Naive thymus-derived CD4-positive, alpha-beta T cell (primary cell): ENCODE results near the gene TIMP4. TPM values are rescaled to one million over a fixed set of nuclear protein-coding genes. Genes with fewer than 3 reads are reported as not detected.

Experiments used
- ATAC-seq: fragments of 150-1000 bp; cut with Tn5 transposase; 2 replicates; pipeline ENCODE4 v1.10.0; 2021; ENCODE audit warnings: mild to moderate bottlenecking, moderate library complexity
- CTCF ChIA-PET: fragments of 350-600 bp; sonication (Branson Sonifier 250); formaldehyde crosslinking; loops from one replicate; lab custom pipeline; 2021; ENCODE audit warnings: antibody characterized with exemption; lab: Charles Lee
- POLR2A ChIA-PET: fragments of 350-600 bp; sonication (Branson Sonifier 250); formaldehyde crosslinking; loops from one replicate; lab custom pipeline; 2021; ENCODE audit warnings: antibody characterized with exemption, inconsistent platforms; lab: Charles Lee
- DNase-seq, 9 donors: peaks; one replicate each; pipeline versions ENCODE4 v3.0.0 to v3.0.0-alpha.2; 2020 to 2022; ENCODE audit warnings: mixed read lengths in 1 of 9
- H3K27ac ChIP-seq: one replicate; pipeline ENCODE4 v1.7.0; 2013; ENCODE audit warnings: mild to moderate bottlenecking, low read depth, low read length, moderate library complexity
- H3K27me3 ChIP-seq, 2 donors: one replicate each; pipeline ENCODE4 v1.7.0; 2013; ENCODE audit warnings: low read length in 2 of 2, mild to moderate bottlenecking in 2 of 2, moderate library complexity in 2 of 2; ENCODE audit not compliant: control insufficient read depth in 2 of 2, insufficient read depth in 2 of 2
- H3K36me3 ChIP-seq, 3 experiments: 1 replicate in 2 of 3; 2 replicates in 1 of 3; pipeline ENCODE4 v1.7.0; 2013; ENCODE audit warnings: low read length in 3 of 3, mild to moderate bottlenecking in 3 of 3, moderate library complexity in 1 of 3; ENCODE audit not compliant: insufficient read depth in 3 of 3, control insufficient read depth in 2 of 3
- H3K4me1 ChIP-seq, 2 donors: one replicate each; pipeline ENCODE4 v1.7.0; 2013; ENCODE audit warnings: low read length in 2 of 2, mild to moderate bottlenecking in 2 of 2, moderate library complexity in 1 of 2; ENCODE audit not compliant: control insufficient read depth in 2 of 2, insufficient read depth in 2 of 2
- H3K4me3 ChIP-seq: 2 replicates; pipeline ENCODE4 v1.7.0; 2013; ENCODE audit warnings: mild to moderate bottlenecking, low read length
- H3K9me3 ChIP-seq, 3 experiments: 1 replicate in 2 of 3; 2 replicates in 1 of 3; pipeline ENCODE4 v1.7.0; 2013; ENCODE audit warnings: low read length in 3 of 3; ENCODE audit not compliant: control insufficient read depth in 2 of 3
- H3K27ac Mint-ChIP-seq, 9 donors: one replicate each; pipeline ENCODE4 v1.8.0; 2020 to 2022; ENCODE audit warnings: mixed read lengths in 9 of 9, mild to moderate bottlenecking in 8 of 9, moderate library complexity in 5 of 9, inconsistent platforms in 2 of 9
- H3K27me3 Mint-ChIP-seq, 5 donors: one replicate each; pipeline ENCODE4 v1.8.0; 2021 to 2022; ENCODE audit warnings: mixed read lengths in 5 of 5, mild to moderate bottlenecking in 1 of 5
- H3K36me3 Mint-ChIP-seq, 5 donors: one replicate each; pipeline ENCODE4 v1.8.0; 2020 to 2022; ENCODE audit warnings: mixed read lengths in 5 of 5, mild to moderate bottlenecking in 3 of 5, inconsistent platforms in 1 of 5
- H3K4me1 Mint-ChIP-seq, 7 donors: one replicate each; pipeline ENCODE4 v1.8.0; 2020 to 2022; ENCODE audit warnings: mixed read lengths in 7 of 7, mild to moderate bottlenecking in 3 of 7, inconsistent platforms in 1 of 7
- H3K4me3 Mint-ChIP-seq, 10 donors: one replicate each; pipeline ENCODE4 v1.8.0; 2020 to 2022; ENCODE audit warnings: mild to moderate bottlenecking in 10 of 10, mixed read lengths in 10 of 10, moderate library complexity in 6 of 10, inconsistent platforms in 2 of 10
- H3K9me3 Mint-ChIP-seq, 11 donors: one replicate each; pipeline ENCODE4 v1.8.0; 2020 to 2022; ENCODE audit warnings: mixed read lengths in 11 of 11, mild to moderate bottlenecking in 4 of 11, inconsistent platforms in 1 of 11, moderate library complexity in 1 of 11
- intact Hi-C, 2 donors: fragments of 100-400 bp; cut with micrococcal nuclease; formaldehyde crosslinking; loops; one replicate each; pipeline ENCODE4 v1.15.1; 2023
- polyA plus RNA-seq, 2 donors: library from polyadenylated mRNA; unstranded; fragments of 300-500 nt; fragmentation: Illumina TruSeq; gene quantifications; one replicate each; pipeline ENCODE4 v1.2.3, GENCODE V29; 2021
- total RNA-seq, 6 experiments: library from RNA in 5 of 6; stranded (reverse) in 5 of 6; gene quantifications; 1 replicate in 5 of 6; 2 replicates in 1 of 6; pipeline ENCODE4 v1.2.3 and lab custom pipeline; 2021 to 2026

Gene TIMP4
- total and polyA plus RNA-seq, 7 experiments from 2014 or later = 0.53 TPM; not detected in 6

DNA sequence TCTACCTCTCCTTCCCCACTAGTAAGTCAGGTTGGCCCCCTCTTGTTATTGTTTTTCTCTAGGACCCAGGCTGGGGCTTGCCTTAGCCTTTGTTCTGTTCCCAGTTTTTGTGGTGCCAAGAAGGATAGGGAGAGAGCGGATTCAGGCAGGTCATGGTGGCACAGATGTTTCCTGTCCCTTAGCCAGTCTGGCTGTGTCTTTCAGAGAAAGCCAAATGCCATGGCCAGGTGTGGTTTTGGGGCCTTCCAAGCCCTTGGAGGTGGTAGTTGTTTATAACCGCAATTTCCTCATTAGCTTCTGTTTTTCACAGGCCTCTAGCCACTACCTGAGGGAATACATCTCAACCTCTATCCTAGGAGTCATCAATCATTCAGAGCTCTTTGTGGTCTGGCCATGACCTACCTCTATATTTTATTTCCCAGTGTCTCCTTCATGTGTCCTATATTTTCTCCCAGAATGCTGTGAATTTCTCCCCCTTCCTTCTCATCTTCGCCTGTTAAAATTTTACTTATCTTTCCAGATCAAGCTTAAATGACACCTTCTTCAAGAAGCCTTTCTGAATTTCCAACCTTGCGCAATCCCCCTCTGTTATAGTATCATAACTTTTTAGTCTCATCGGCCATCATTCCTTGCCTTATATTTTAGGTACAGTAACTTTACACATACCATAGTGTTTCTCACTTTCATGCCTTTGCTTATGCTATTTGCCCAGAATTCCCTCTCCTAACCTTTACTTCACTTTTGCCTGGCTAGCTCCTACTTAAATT lies 38.2 kb downstream of the TIMP4 start:
- Histone ChIP-seq H3K4me3 (no peak overlapping the region), H3K27me3 (peaks cover 0 to 2% of the 10 kb centered on the region in 2 donors), H3K27ac (no peak overlapping the region), H3K4me1 (no peaks in the 10 kb centered on the region), H3K36me3 (no peaks in the 10 kb centered on the region), H3K9me3 (no peaks in the 10 kb centered on the region)
- Mint-ChIP-seq H3K9me3 (no peaks in the 10 kb centered on the region), H3K4me1 (peaks cover 0 to 5% (median 0%) of the 10 kb centered on the region in 7 donors), H3K27me3 (peaks cover 22 to 51% (median 47%) of the 10 kb centered on the region in 5 donors), H3K4me3 (no peak overlapping the region), H3K27ac (no peak overlapping the region), H3K36me3 (peaks cover 0 to 5% (median 0%) of the 10 kb centered on the region in 5 donors)
- ChIA-PET CTCF (no interaction called here), POLR2A (interaction anchor here (0.6 kb wide), 1 partner anchor 441 kb away, joined by 3 read pairs; no protein-coding TSS in a partner anchor)
- intact Hi-C loops = no loop called here
- ATAC-seq = no peak
- DNase-seq = no peak

DNA sequence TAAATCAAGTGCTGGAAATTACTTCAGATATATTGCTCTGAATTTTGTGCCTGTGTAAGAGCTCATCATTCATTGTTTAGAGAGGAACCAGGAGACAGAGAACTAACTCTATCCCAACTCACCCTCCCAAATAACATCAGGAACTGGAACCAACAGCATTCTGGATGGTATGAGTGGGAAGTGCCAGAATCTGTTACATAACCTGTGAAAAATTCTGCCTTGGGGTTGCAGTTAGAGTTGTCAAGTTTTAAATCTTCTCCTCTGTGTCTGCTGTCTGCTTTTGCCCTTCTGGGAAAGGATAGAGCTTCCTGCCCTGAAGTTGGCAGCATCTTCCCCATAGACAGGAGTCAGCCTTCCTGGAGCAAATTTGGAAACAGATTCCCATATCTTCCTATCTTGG lies 41.2 kb downstream of the TIMP4 start:
- Histone ChIP-seq H3K4me1 (no peaks in the 10 kb centered on the region), H3K4me3 (no peak overlapping the region), H3K27me3 (no peaks in the 10 kb centered on the region), H3K36me3 (no peaks in the 10 kb centered on the region), H3K9me3 (no peaks in the 10 kb centered on the region), H3K27ac (no peak overlapping the region)
- Mint-ChIP-seq H3K27ac (no peak overlapping the region), H3K4me1 (peaks cover 0 to 5% (median 0%) of the 10 kb centered on the region in 7 donors), H3K9me3 (no peaks in the 10 kb centered on the region), H3K27me3 (peaks cover 20 to 52% (median 35%) of the 10 kb centered on the region in 5 donors), H3K36me3 (no peaks in the 10 kb centered on the region), H3K4me3 (no peak overlapping the region)
- DNase-seq (no peak), ATAC-seq (no peak)
- intact Hi-C loops = no loop called here
- CTCF ChIA-PET = no interaction called here
- POLR2A ChIA-PET = no interaction called here

GRCh38 chr3:12116870-12117269 lies 41.8 kb downstream of the TIMP4 start:
- ChIA-PET POLR2A (interaction anchor here (0.6 kb wide), 1 partner anchor 363 kb away, joined by 4 read pairs; no protein-coding TSS in a partner anchor), CTCF (interaction anchor here (0.6 kb wide), 1 partner anchor 87 kb away, joined by 3 read pairs; no protein-coding TSS in a partner anchor)
- Mint-ChIP-seq H3K4me3 (no peak overlapping the region), H3K4me1 (peaks cover 0 to 5% (median 0%) of the 10 kb centered on the region in 7 donors), H3K36me3 (no peaks in the 10 kb centered on the region), H3K27me3 (peaks cover 20 to 52% (median 35%) of the 10 kb centered on the region in 5 donors), H3K27ac (no peak overlapping the region), H3K9me3 (peaks cover 0 to under 1% (median 0%) of the 10 kb centered on the region in 11 donors)
- DNase-seq (no peak), ATAC-seq (no peak)
- no peaks in the 10 kb centered on the region for H3K4me1 ChIP-seq
- no peaks in the 10 kb centered on the region for H3K27me3 ChIP-seq
- intact Hi-C loops = no loop called here
- H3K36me3 ChIP-seq = no peaks in the 10 kb centered on the region
- H3K4me3 ChIP-seq = no peak overlapping the region
- H3K27ac ChIP-seq = no peak overlapping the region
- H3K9me3 ChIP-seq = no peaks in the 10 kb centered on the region

GRCh38 chr3:12115849-12116248 lies 42.9 kb downstream of the TIMP4 start:
- peaks cover 0 to 3% (median 0%) of the 10 kb centered on the region in 7 donors for H3K4me1 Mint-ChIP-seq
- H3K4me3 ChIP-seq = no peak overlapping the region
- H3K27ac ChIP-seq = no peak overlapping the region
- H3K27me3 Mint-ChIP-seq = peaks cover 19 to 48% (median 31%) of the 10 kb centered on the region in 5 donors
- ChIA-PET POLR2A (no interaction called here), CTCF (no interaction called here)
- no peak overlapping the region for H3K4me3 Mint-ChIP-seq
- peaks cover 0 to 7% (median 0%) of the 10 kb centered on the region in 5 donors for H3K36me3 Mint-ChIP-seq
- no peaks in the 10 kb centered on the region for H3K4me1 ChIP-seq
- H3K36me3 ChIP-seq = no peaks in the 10 kb centered on the region
- no peaks in the 10 kb centered on the region for H3K9me3 ChIP-seq
- ATAC-seq (no peak), DNase-seq (no peak)
- intact Hi-C loops = no loop called here
- peaks cover 0 to 7% (median 4%) of the 10 kb centered on the region in 11 donors for H3K9me3 Mint-ChIP-seq
- no peak overlapping the region for H3K27ac Mint-ChIP-seq
- H3K27me3 ChIP-seq = no peaks in the 10 kb centered on the region

GRCh38 chr3:12115104-12115503 lies 43.6 kb downstream of the TIMP4 start:
- Mint-ChIP-seq H3K27ac (no peak overlapping the region), H3K27me3 (peaks cover 19 to 50% (median 38%) of the 10 kb centered on the region in 5 donors), H3K36me3 (peaks cover 0 to 10% (median 0%) of the 10 kb centered on the region in 5 donors), H3K4me3 (no peak overlapping the region), H3K9me3 (peaks cover 0 to 14% (median 6%) of the 10 kb centered on the region in 11 donors), H3K4me1 (no peaks in the 10 kb centered on the region)
- no peak for ATAC-seq
- DNase-seq = no peak
- no peak overlapping the region for H3K4me3 ChIP-seq
- ChIA-PET CTCF (no interaction called here), POLR2A (no interaction called here)
- H3K27me3 ChIP-seq = no peaks in the 10 kb centered on the region
- no peak overlapping the region for H3K27ac ChIP-seq
- intact Hi-C loops = no loop called here
- H3K36me3 ChIP-seq = no peaks in the 10 kb centered on the region
- H3K9me3 ChIP-seq = no peaks in the 10 kb centered on the region
- H3K4me1 ChIP-seq = no peaks in the 10 kb centered on the region

- Mint-ChIP-seq H3K4me1 (no peaks in the 10 kb centered on the region), H3K9me3 (peaks cover 0 to 14% (median 6%) of the 10 kb centered on the region in 11 donors), H3K4me3 (no peak overlapping the region), H3K27me3 (peaks cover 15 to 45% (median 33%) of the 10 kb centered on the region in 5 donors), H3K27ac (no peak overlapping the region), H3K36me3 (peaks cover 0 to 10% (median 0%) of the 10 kb centered on the region in 5 donors)
- ChIA-PET CTCF (no interaction called here), POLR2A (no interaction called here)
- intact Hi-C loops = no loop called here
- no peak for DNase-seq
- Histone ChIP-seq H3K4me1 (no peaks in the 10 kb centered on the region), H3K27ac (no peak overlapping the region), H3K9me3 (no peaks in the 10 kb centered on the region), H3K4me3 (no peak overlapping the region), H3K27me3 (no peaks in the 10 kb centered on the region), H3K36me3 (no peaks in the 10 kb centered on the region)
- ATAC-seq = no peak
Measured at GRCh38 chr3:12114251-12114650, 44.5 kb downstream of the TIMP4 start.
